Measurements from ENCODE around the gene ENTPD5.

GRCh38 chr14:73997108-73997943 lies 21.8 kb downstream of the ENTPD5 start:
- TF ChIP-seq, protein P1, sequence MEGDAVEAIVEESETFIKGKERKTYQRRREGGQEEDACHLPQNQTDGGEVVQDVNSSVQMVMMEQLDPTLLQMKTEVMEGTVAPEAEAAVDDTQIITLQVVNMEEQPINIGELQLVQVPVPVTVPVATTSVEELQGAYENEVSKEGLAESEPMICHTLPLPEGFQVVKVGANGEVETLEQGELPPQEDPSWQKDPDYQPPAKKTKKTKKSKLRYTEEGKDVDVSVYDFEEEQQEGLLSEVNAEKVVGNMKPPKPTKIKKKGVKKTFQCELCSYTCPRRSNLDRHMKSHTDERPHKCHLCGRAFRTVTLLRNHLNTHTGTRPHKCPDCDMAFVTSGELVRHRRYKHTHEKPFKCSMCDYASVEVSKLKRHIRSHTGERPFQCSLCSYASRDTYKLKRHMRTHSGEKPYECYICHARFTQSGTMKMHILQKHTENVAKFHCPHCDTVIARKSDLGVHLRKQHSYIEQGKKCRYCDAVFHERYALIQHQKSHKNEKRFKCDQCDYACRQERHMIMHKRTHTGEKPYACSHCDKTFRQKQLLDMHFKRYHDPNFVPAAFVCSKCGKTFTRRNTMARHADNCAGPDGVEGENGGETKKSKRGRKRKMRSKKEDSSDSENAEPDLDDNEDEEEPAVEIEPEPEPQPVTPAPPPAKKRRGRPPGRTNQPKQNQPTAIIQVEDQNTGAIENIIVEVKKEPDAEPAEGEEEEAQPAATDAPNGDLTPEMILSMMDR (IDR thresholded peaks at IDR 0.05), result no peak
- TF ChIP-seq POLR2A (IDR thresholded peaks at IDR 0.05), result no peak

Measured in heart left ventricle (tissue), 13 donors.